GM12878 (cell line): Measurements from ENCODE around the gene RNASEH2A. TPM values are rescaled to one million over a fixed set of nuclear protein-coding genes. Genes with fewer than 3 reads are reported as not detected.

Experiments
- ATAC-seq: fragments of 200-7000 bp; cut with Tn5 transposase; 3 replicates; pipeline ENCODE4 v1.9.1; 2020; ENCODE audit warnings: mild to moderate bottlenecking, moderate library complexity
- BruUV-seq: library from RNA; stranded (reverse); fragments of 400-500 nt; replicated peaks from 2 replicates; lab custom pipeline; 2021; lab: Mats Ljungman, UMichigan
- CTCF ChIA-PET: fragments of 300-600 bp; sonication (Branson Sonifier 250); formaldehyde crosslinking; extraction: SDS; loops from one replicate; lab custom pipeline; 2021; ENCODE audit warnings: inconsistent platforms; lab: Yijun Ruan, JAX
- POLR2A ChIA-PET: fragments of 350-600 bp; formaldehyde crosslinking; extraction: SDS; loops from one replicate; lab custom pipeline; 2021; ENCODE audit warnings: inconsistent platforms; lab: Charles Lee
- RAD21 ChIA-PET: fragments of 300-600 bp; sonication (Branson Sonifier 250); formaldehyde crosslinking; loops from one replicate; lab custom pipeline; 2023; ENCODE audit warnings: antibody characterized with exemption; ENCODE audit not compliant: unreplicated experiment; lab: Charles Lee
- SMC1A ChIA-PET: fragments of 300-600 bp; sonication (Branson Sonifier 250); formaldehyde crosslinking; loops from one replicate; lab custom pipeline; 2023; ENCODE audit not compliant: unreplicated experiment, uncharacterized antibody; lab: Charles Lee
- DNase-seq: peaks from one replicate; pipeline ENCODE4 v3.0.0-alpha.2; 2011; ENCODE audit warnings: low read depth, low spot score
- FAIRE-seq: peaks from 3 replicates; lab custom pipeline; 2011; peaks lifted over from hg19 to GRCh38; lab: Jason Lieb, UNC
- H2AFZ ChIP-seq: 2 replicates; pipeline ENCODE4 v1.6.0; 2011; ENCODE audit warnings: low read depth, low read length, control low read depth; ENCODE audit not compliant: control insufficient read depth
- H3K27ac ChIP-seq: 2 replicates; pipeline ENCODE4 v1.5.1; 2011; ENCODE audit warnings: control low read depth; ENCODE audit not compliant: control insufficient read depth, insufficient read depth
- H3K27me3 ChIP-seq, 2 experiments: replicated peaks in 1 of 2; 2 replicates each; pipeline versions ENCODE4 v1.6.0 to v1.6.1; 2011; ENCODE audit warnings: low read length in 1 of 2; ENCODE audit not compliant: control insufficient read depth in 2 of 2, insufficient read depth in 2 of 2
- H3K36me3 ChIP-seq, 2 experiments: 2 replicates each; pipeline ENCODE4 v1.5.1; 2011; ENCODE audit warnings: low read length in 1 of 2; ENCODE audit not compliant: control insufficient read depth in 2 of 2, insufficient read depth in 2 of 2
- H3K4me1 ChIP-seq: 2 replicates; pipeline ENCODE4 v1.6.1; 2011; ENCODE audit warnings: mild to moderate bottlenecking, low read length, moderate library complexity, mixed read lengths; ENCODE audit not compliant: control insufficient read depth, insufficient read depth
- H3K4me2 ChIP-seq: 2 replicates; pipeline ENCODE4 v1.6.0; 2011; ENCODE audit warnings: control low read depth; ENCODE audit not compliant: control insufficient read depth, insufficient read depth
- H3K4me3 ChIP-seq: fragments of 200-600 bp; sonication (generic); 2 replicates; pipeline ENCODE4 v1.5.1; 2016
- H3K79me2 ChIP-seq: 2 replicates; pipeline ENCODE4 v1.6.0; 2011; ENCODE audit warnings: low read length; ENCODE audit not compliant: control insufficient read depth, insufficient read depth
- H3K9ac ChIP-seq: 2 replicates; pipeline ENCODE4 v1.8.0; 2011; ENCODE audit warnings: low read length, control low read depth, mixed read lengths; ENCODE audit not compliant: control insufficient read depth, insufficient read depth
- H3K9me3 ChIP-seq: replicated peaks from 3 replicates; pipeline ENCODE4 v1.5.1; 2011; ENCODE audit warnings: mild to moderate bottlenecking, low read length; ENCODE audit not compliant: control insufficient read depth, insufficient read depth
- H4K20me1 ChIP-seq: 2 replicates; pipeline ENCODE4 v1.6.0; 2011; ENCODE audit not compliant: control insufficient read depth, insufficient read depth
- ATF3 ChIP-seq: IDR thresholded peaks from 2 replicates; pipeline ENCODE4 v1.6.1; 2011; ENCODE audit warnings: low read depth, mild to moderate bottlenecking, low read length, moderate library complexity, borderline replicate concordance; ENCODE audit errors: extremely low read depth
- CREB1 ChIP-seq: IDR thresholded peaks from 2 replicates; pipeline ENCODE4 v1.6.1; 2012; ENCODE audit warnings: low read depth, mild to moderate bottlenecking, inconsistent platforms
- ESRRA ChIP-seq: IDR thresholded peaks from 2 replicates; pipeline ENCODE4 v1.6.1; 2012; ENCODE audit warnings: mild to moderate bottlenecking, low read length, improper control_type of control experiment
- ETV6 ChIP-seq, 2 experiments: fragments of 450-650 bp in 1 of 2; IDR thresholded peaks in 1 of 2; conservative IDR thresholded peaks in 1 of 2; 2 replicates each; pipeline ENCODE4 v1.6.1; 2014; ENCODE audit warnings: antibody characterized with exemption in 1 of 2, borderline replicate concordance in 1 of 2, low read depth in 1 of 2, mild to moderate bottlenecking in 1 of 2, moderate library complexity in 1 of 2
- FOXM1 ChIP-seq: IDR thresholded peaks from 2 replicates; pipeline ENCODE4 v1.6.1; 2012; ENCODE audit warnings: low read depth, mild to moderate bottlenecking, inconsistent platforms, low read length, moderate library complexity
- MAX ChIP-seq: IDR thresholded peaks from 2 replicates; pipeline ENCODE4 v1.6.1; 2012; ENCODE audit warnings: low read depth, low read length, improper control_type of control experiment
- MTA3 ChIP-seq: IDR thresholded peaks from 2 replicates; pipeline ENCODE4 v1.6.1; 2012; ENCODE audit warnings: low read length, inconsistent platforms, borderline replicate concordance
- PAX8 ChIP-seq: fragments of 450-650 bp; IDR thresholded peaks from 2 replicates; pipeline ENCODE4 v1.6.1; 2017; ENCODE audit warnings: mild to moderate bottlenecking, moderate library complexity
- TCF12 ChIP-seq: IDR thresholded peaks from 2 replicates; pipeline ENCODE4 v1.6.1; 2011; ENCODE audit warnings: low read depth, mild to moderate bottlenecking, low read length
- TCF7 ChIP-seq: IDR thresholded peaks from 2 replicates; pipeline ENCODE4 v1.6.1; 2014; ENCODE audit warnings: antibody characterized with exemption, borderline replicate concordance
- ZBTB4 ChIP-seq: fragments of 450-650 bp; formaldehyde crosslinking; IDR thresholded peaks from 2 replicates; pipeline ENCODE4 v1.4.0; 2022; ENCODE audit warnings: mild to moderate bottlenecking, moderate library complexity
- ZNF217 ChIP-seq: fragments of 450-650 bp; IDR thresholded peaks from 2 replicates; pipeline ENCODE4 v1.6.1; 2017; ENCODE audit warnings: antibody characterized with exemption, mild to moderate bottlenecking
- WGBS: methylation state at CpG from one replicate; pipeline ENCODE4 v1.1.6; 2016; ENCODE audit warnings: low lambda C conversion rate; ENCODE audit not compliant: insufficient replicate concordance, insufficient coverage; ENCODE audit errors: missing lambda C conversion rate; 5-methylcytosine and 5-hydroxymethylcytosine counted together
- in situ Hi-C: fragments of 300-500 bp; cut with MboI; formaldehyde crosslinking; loops from 9 replicates; pipeline ENCODE4 v1.14.3; 2018; ENCODE audit warnings: mixed read lengths
- intact Hi-C: fragments of 100-400 bp; cut with micrococcal nuclease; formaldehyde crosslinking; loops from one replicate; pipeline ENCODE4 v1.14.2; 2022; ENCODE audit not compliant: unreplicated experiment
- polyA plus RNA-seq, 11 experiments: library from polyadenylated mRNA; depleted of rRNA in 4 of 11; unstranded in 6 of 11; stranded (reverse) in 5 of 11; fragments of >200 nt; fragmentation: Nextera tagmentation in 4 of 11; fragmentation: Illumina TruSeq in 1 of 11; extraction: Ambion mirVana in 4 of 11; extraction: Trizol in 1 of 11; gene quantifications; 1 replicate in 1 of 11; 2 replicates in 10 of 11; pipeline versions ENCODE4 v1.2.1 to v1.2.3, GENCODE V29; 2011 to 2016; ENCODE audit warnings: inconsistent platforms in 2 of 11, missing spikeins in 2 of 11, low read depth in 1 of 11
- total RNA-seq, 4 experiments: library from RNA; depleted of rRNA in 3 of 4; stranded (reverse); fragments of >200 nt in 3 of 4; fragmentation: Illumina TruSeq in 1 of 4; extraction: Trizol in 1 of 4; gene quantifications; 2 replicates each; pipeline versions ENCODE4 v1.2.1 to v1.2.3, GENCODE V29; 2013 to 2021

Gene RNASEH2A
- total and polyA plus RNA-seq, 10 of the 15 experiments (the other 5 are each of a cell fraction or from before 2014, with no cell fraction given) = 17.4 to 103 (median 40.4) TPM

- no peaks in the 10 kb centered on the region for H3K36me3 ChIP-seq
- RAD21 ChIA-PET = interaction anchor here (1.6 to 4.3 kb wide), 2 partner anchors 25 to 77 kb away, joined by 4 to 22 read pairs; no protein-coding TSS in a partner anchor
- no peak overlapping the region for H3K4me3 ChIP-seq
- FAIRE-seq (no peak), ATAC-seq (no peak), DNase-seq (no peak)
- peaks cover 4% of the 10 kb centered on the region for H3K4me1 ChIP-seq
- no peaks in the 10 kb centered on the region for H4K20me1 ChIP-seq
- H3K9ac ChIP-seq = no peak overlapping the region
- CTCF ChIA-PET = interaction anchor here (0.7 to 17.0 kb wide), 3 partner anchors 9 to 77 kb away, joined by 3 to 426 read pairs (median 3); partner anchors contain the start of genes JUNB, PRDX2 and THSD8
- no peaks in the 10 kb centered on the region for H3K9me3 ChIP-seq
- SMC1A ChIA-PET = no interaction called here
- WGBS = 93% methylated on average over 13 of the region's 13 CpGs
- intact Hi-C loops (no loop called here), in situ Hi-C loops (no loop called here)
- H3K27me3 ChIP-seq = no peaks in the 10 kb centered on the region
- no peak overlapping the region for H2AFZ ChIP-seq
- BruUV-seq = no TSS peak
- TF ChIP-seq MTA3 (no peak), PAX8 (no peak), ZNF217 (no peak), CREB1 (no peak), TCF7 (no peak), TCF12 (no peak), ETV6 (conservative IDR thresholded peaks at IDR 0.05 in 1 of 2, IDR thresholded peaks at IDR 0.05 in 1 of 2; ENCODE audit: borderline replicate concordance in 1 of 2, low read depth in 1 of 2) (no peak), FOXM1 (no peak), ZBTB4 (CRISPR knock-in tag) (no peak), MAX (no peak), ESRRA (no peak), ATF3 (no peak)
- POLR2A ChIA-PET = no interaction called here
- H3K79me2 ChIP-seq = no peaks in the 10 kb centered on the region
- no peak overlapping the region for H3K4me2 ChIP-seq
- no peak overlapping the region for H3K27ac ChIP-seq
Measured at GRCh38 chr19:12770922-12771321, 35.5 kb upstream of the RNASEH2A start.
